ENCODE results near the gene FEM1A.
A peak's percentile ranks its signal among the peaks of the same experiment; 100 is the strongest.
"Not testable (repeated sequence)": the region's sequence is repeated elsewhere in the genome, so short reads cannot be mapped to it uniquely, and the experiment has no call there.

FEM1A gene

DNA sequence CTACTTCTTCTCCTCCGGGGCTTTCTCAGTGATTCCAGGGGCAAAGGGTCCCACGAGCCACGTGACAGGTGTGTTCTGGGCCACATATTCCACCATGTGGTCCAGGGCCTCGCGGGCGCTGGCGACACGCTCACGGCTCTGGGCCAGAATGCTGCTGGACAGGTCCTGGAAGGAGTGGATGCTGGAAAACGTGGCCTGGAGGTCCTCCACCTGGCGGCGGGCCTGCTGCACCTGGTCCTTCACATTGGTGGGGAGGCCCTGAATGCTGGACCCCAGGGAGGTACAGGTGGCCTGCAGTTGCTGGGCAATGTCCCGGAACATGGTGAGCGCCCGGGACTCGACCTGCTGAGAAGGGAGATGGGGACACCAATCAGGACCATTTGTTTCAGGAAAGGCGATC, 47.7 kb downstream of the FEM1A start:
- H3K27ac ChIP-seq, result no peak overlapping the region

DNA sequence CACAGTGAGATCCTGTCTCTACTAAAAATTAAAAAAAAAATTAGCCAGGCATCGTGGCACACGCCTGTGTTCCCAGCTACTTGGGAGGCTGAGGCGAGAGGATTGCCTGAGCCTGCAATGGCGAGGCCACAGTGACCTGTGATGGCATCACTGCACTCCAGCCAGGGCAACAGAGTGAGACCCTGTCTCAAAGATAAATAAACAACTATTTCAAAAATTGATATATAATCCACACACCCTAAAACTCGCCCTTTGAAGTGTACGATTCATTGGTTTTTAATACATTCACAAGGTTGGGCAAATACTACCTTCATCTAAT, 52.1 kb downstream of the FEM1A start:
- Histone ChIP-seq H3K4me3 (no peak overlapping the region), H3K27ac (peak overlapping the region in 2 of 21 experiments; percentile 3 to 26)

More for the DNA sequence above, 47.7 kb downstream of the FEM1A start:
- H3K4me3 ChIP-seq, result no peak overlapping the region

DNA sequence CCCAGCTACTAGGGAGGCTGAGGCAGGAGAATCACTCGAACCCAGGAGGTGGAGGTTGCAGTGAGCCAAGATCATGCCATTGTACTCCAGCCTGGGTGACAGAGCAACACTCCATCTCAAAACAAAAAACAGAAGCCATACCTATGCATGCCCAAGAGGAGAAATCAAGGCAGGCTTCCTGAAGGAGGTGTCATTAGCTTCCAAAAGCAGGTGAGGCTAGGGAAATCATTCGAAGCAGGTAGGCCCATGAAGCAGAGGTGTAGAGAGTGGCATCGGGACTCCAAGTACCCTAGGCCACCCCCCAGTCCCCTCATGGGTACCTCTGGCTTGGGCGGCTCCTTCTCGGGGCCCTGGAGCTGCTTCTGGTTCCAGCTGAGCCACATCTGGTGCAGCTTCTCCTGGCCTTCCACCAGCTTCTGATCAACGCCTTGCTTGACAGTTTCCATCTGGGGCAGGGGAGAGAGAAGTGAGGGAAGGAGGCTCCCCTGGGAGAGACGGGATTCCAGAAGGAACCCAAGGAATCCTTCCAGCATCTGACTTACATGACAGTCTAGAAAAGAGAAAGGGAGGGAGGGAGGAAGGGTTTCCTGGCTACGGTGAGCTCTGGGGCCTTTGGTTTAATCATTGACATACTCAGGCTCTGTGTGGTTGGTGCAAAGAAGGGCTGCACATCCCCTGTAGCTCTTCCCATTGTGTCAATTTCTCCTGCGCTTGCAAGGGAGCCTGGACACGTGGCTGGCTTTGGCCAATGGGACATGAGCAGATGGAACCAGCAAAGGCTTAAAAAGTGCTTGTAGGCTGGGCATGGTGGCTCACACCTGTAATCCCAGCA, 53.0 kb downstream of the FEM1A start:
- H3K4me3 ChIP-seq, result no peak overlapping the region
- peak overlapping the region in 5 of 21 experiments; percentile 34 to 67 (median 43) for H3K27ac ChIP-seq

DNA sequence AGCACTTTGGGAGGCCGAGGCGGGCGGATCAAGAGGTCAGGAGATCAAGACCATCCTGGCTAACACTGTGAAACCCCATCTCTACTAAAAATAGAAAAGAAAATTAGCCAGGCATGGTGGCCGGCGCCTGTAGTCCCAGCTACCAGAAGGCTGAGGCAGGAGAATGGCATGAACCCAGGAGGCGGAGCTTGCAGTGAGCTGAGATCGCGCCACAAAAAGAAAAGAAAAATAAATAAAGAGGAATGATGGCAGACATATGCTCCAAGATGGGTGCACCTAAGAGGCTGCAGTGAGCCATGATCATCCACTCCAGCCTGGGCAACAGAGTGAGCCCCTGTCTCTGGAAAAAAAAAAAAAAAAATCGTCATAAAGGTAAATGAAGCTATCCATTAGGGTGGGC, 54.4 kb downstream of the FEM1A start:
- not testable (repeated sequence) for H3K4me3 ChIP-seq
- peak overlapping the region in 4 of 21 experiments; percentile 23 to 49 (median 36) for H3K27ac ChIP-seq

DNA sequence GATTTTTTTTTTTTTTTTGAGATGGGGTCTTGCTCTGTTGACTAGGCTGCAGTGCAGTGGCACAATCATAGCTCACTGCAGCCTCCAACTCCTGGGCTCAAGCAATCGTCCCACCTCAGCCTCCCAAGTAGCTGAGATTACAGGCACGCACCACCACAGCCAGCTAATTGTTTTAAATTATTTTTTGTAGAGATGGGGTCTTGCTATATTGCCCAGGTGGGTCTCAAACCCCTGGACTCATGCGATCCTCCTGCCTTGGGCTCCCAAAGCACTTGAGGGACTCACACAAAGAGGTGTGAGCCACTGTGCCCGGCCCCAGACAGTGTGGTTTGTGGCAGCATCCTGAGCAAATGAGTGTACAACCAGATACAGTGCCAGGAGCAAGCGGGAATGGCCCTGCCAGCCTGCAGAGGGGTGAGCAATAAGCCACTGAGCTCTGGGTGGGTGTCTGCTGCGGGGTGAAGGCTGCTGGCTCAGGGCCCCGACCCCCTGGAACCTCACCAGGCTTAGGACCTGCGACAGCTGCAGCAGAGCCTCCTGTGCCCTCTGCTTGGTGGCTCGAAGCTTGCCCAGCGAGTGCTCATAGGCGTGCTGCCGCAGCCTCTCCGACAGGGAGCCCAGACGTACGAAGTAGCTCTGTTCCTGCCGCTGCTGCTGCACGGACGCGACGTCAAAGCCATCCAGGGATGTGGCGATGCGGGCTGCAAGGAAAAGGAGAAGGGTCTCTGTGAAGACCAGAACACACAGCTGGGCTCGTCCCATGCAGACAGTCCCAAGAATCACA, 55.8 kb downstream of the FEM1A start:
- H3K27ac ChIP-seq, result no peak overlapping the region

DNA sequence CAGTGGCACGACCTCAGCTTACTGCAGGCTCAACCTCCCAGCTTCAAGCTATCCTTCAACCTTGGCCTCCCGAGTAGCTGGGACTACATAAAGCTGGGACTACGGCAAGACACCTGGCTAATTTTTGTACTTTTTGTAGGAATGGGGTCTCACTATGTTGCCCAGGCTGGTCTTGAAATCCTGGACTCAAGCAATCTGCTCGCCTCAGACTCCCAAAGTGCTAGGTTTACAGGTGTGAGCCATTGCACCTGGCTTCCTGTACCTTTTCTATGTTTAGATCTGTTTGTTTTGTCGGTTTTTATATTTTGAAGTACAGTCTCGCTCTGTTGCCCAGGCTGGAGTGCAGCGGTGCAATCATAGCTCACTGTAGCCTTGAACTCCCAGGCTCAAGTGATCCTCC, 57.5 kb downstream of the FEM1A start:
- H3K27ac ChIP-seq, result no peak overlapping the region
- H3K4me3 ChIP-seq, result no peak overlapping the region

More for the DNA sequence above, 55.8 kb downstream of the FEM1A start:
- no peak overlapping the region for H3K4me3 ChIP-seq

Data from skin epidermis (tissue), 12 donors.